ENCODE measurements around the gene COPG1. TPM values are rescaled to one million over a fixed set of nuclear protein-coding genes. Genes with fewer than 3 reads are reported as not detected.

Gene COPG1
- total and polyA plus RNA-seq, 2 of the 13 experiments (the other 11 are each of a cell fraction or from before 2014, with no cell fraction given), result 98.6 to 166 TPM

GRCh38 chr3:129295286-129295685 is 45.9 kb downstream of the COPG1 start (continued):
- TF ChIP-seq, protein P1, sequence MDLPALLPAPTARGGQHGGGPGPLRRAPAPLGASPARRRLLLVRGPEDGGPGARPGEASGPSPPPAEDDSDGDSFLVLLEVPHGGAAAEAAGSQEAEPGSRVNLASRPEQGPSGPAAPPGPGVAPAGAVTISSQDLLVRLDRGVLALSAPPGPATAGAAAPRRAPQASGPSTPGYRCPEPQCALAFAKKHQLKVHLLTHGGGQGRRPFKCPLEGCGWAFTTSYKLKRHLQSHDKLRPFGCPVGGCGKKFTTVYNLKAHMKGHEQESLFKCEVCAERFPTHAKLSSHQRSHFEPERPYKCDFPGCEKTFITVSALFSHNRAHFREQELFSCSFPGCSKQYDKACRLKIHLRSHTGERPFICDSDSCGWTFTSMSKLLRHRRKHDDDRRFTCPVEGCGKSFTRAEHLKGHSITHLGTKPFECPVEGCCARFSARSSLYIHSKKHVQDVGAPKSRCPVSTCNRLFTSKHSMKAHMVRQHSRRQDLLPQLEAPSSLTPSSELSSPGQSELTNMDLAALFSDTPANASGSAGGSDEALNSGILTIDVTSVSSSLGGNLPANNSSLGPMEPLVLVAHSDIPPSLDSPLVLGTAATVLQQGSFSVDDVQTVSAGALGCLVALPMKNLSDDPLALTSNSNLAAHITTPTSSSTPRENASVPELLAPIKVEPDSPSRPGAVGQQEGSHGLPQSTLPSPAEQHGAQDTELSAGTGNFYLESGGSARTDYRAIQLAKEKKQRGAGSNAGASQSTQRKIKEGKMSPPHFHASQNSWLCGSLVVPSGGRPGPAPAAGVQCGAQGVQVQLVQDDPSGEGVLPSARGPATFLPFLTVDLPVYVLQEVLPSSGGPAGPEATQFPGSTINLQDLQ (CRISPR knock-in tag; IDR thresholded peaks at IDR 0.05), result no peak
- no peak for TF ChIP-seq CEBPG (CRISPR knock-in tag; IDR thresholded peaks at IDR 0.05)
- no peak for TF ChIP-seq BORCS8-MEF2B (CRISPR knock-in tag; IDR thresholded peaks at IDR 0.05)
- TF ChIP-seq, protein P2, sequence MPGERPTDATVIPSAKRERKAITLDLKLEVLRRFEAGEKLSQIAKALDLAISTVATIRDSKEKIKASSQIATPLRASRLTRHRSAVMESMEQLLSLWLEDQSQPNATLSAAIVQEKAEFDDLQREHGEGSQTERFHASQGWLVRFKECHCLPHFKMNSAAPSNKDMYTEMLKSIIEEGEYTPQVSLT (CRISPR knock-in tag; IDR thresholded peaks at IDR 0.05; ENCODE audit: borderline replicate concordance, low read depth), result no peak
- no peak for TF ChIP-seq POGK (CRISPR knock-in tag; conservative IDR thresholded peaks at IDR 0.05)
- no peak for TF ChIP-seq ZFP62 (CRISPR knock-in tag; IDR thresholded peaks at IDR 0.05)

DNA sequence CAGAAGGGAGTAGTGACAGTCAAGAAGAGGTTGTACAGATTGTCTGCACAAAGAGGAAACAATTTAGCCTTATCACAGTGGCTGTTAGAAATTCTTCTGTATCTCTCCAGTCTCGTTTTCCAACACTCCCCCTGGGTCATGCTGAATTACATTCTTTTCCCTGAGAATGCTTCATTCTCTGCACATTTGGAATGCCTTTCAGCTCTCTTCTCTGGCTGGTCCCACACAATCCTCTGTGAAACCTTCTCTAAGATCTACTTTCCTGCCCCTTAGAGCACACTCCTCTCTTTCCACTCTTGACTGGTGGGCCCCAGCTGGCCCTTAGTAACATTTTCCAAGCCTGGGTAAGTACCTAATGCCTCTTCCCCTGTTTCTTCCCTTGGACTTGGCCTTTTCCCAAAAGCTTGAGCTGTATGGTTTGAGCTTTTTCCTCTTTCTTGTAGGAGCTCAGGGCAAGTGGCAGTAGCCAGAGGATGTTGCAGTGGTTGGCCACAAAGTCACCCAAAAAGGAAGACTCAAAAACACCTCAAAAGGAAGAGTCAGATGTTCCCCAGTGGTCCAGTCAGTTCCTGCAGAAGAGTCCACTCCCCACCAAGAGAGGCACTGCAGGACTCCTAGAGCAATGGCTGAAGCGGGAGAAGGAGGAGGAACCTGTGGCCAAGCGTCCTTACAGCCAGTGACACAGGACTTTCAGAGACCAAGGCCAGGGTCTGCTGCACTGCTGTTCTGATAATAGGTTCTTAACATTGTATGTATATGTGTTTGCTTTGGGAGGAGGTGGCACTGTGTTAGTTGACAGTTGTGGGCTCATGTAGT is 54.9 kb downstream of the COPG1 start:
- no peak overlapping the region for H3K4me2 ChIP-seq (ENCODE audit: low read depth, low read length)
- no TSS peak for BruUV-seq (replicated peaks)
- H3K9ac ChIP-seq (ENCODE audit: insufficient read depth, low read depth, low read length), result no peak overlapping the region
- TF ChIP-seq ZNF775 (CRISPR knock-in tag; IDR thresholded peaks at IDR 0.05; ENCODE audit: borderline replicate concordance), result no peak
- H3K4me3 ChIP-seq (replicated peaks in 1 of 3; ENCODE audit: insufficient read depth in 1 of 3, low read depth in 2 of 3, low read length in 3 of 3), result no peak overlapping the region
- POLR2A ChIA-PET, result no interaction called here
- CTCF ChIA-PET (ENCODE audit: low intra/inter-chr PET ratio, low total read pairs), result no interaction called here
- no peaks in the 10 kb centered on the region for H3K27me3 ChIP-seq (ENCODE audit: control insufficient read depth in 1 of 2, insufficient read depth in 2 of 2, low read length in 2 of 2)
- H4K20me1 ChIP-seq (ENCODE audit: insufficient read depth, low read length), result no peaks in the 10 kb centered on the region
- no peak overlapping the region for H2AFZ ChIP-seq (ENCODE audit: low read length)
- ATAC-seq (no peak), DNase-seq (ENCODE audit: low spot score) (no peak), FAIRE-seq (no peak)
- no peaks in the 10 kb centered on the region for H3K9me3 ChIP-seq (ENCODE audit: low read length)
- intact Hi-C loops (cut with micrococcal nuclease; ENCODE audit: unreplicated experiment), result no loop called here
- H3K36me3 ChIP-seq (replicated peaks in 1 of 2; ENCODE audit: control insufficient read depth in 1 of 2, insufficient read depth in 2 of 2, low read length in 2 of 2), result peaks cover 5 to 41% of the 10 kb centered on the region in 2 experiments
- H3K4me1 ChIP-seq (ENCODE audit: insufficient read depth, low read length), result peaks cover 12% of the 10 kb centered on the region
- no peak overlapping the region for H3K27ac ChIP-seq (ENCODE audit: extremely low read length, insufficient read depth, low read length)
- 95% methylated on average over 2 of the region's 3 CpGs for WGBS (ENCODE audit: low lambda C conversion rate)
- H3K79me2 ChIP-seq (ENCODE audit: insufficient read depth, low read length), result no peaks in the 10 kb centered on the region
- in situ Hi-C loops (cut with HindIII; ENCODE audit: extremely low pct_ligation_motif_present, low pct_unique_long_range_greater_than_20kb), result no loop called here
